ENCODE data around the gene BHLHE40.

Gene BHLHE40

DNA sequence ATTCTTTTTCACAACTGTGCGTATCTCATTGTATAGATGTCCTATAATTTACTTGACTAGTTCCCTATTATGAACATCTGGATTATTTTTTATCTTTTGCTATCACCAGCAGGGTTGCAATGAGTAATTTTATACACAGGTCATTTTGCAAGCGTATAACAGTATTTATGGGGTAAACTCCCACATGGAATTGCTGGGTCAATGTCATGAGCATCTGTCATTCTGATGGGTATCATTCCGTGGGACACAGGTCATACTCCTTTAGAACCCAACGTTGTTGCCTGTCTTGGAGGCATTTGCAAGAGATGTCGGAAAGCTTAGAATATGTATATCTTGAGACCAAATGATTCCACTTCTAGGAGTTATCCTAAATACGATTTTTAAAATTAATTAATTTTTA, 12.9 kb downstream of the BHLHE40 start:
- Histone ChIP-seq H2AFZ (ENCODE audit: low read depth, low read length) (no peak overlapping the region), H3K4me1 (ENCODE audit: insufficient read depth, low read length) (peaks cover 2% of the 10 kb centered on the region), H3K9me3 (ENCODE audit: low read length) (no peaks in the 10 kb centered on the region), H3K36me3 (ENCODE audit: insufficient read depth, low read length) (no peaks in the 10 kb centered on the region), H3K27me3 (ENCODE audit: insufficient read depth, low read length) (no peaks in the 10 kb centered on the region), H3K4me3 (ENCODE audit: low read length) (no peak overlapping the region)

DNA sequence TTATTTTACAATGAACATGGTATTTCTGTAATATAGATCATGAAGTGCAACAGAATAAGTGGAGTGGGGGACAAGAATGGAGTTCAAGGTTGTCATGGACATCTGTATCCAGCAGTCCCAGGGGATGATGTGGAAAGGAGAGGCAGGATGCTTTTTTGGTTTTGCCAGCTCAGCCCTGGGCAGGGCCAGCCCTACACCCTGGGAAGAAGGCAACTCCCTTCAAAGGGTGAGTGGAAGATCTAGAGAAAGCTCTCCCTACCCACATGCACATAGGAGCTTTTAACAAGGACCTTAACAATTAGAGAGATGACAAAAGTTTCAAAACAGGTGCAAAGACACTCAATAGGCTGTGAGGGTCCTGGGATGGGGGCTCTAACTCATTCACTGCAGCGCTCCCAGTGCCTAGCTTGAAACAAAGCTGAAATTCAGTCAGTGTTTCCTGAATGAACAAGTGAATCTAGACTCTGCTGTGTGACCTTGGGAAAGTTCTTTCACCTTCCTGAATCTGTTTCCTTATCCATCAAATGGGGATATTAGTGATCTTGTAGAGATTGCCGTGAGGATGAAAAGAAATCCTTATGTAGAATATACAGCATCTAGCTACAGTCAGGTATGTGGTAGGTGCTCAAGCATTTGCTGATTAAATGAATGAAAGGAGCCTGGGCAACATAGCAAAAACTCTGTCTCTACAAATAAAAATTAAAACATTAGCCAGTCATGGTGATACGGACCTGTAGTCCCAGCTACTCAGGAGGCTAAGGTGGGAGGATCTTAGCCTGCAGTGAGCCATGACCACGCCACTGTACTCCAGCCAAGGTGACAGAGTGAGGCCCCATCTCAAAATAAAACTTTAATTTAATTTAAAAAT, 14.3 kb downstream of the BHLHE40 start:
- Histone ChIP-seq H3K36me3 (ENCODE audit: insufficient read depth, low read length) (no peaks in the 10 kb centered on the region), H3K4me1 (ENCODE audit: insufficient read depth, low read length) (no peaks in the 10 kb centered on the region), H3K27me3 (ENCODE audit: insufficient read depth, low read length) (no peaks in the 10 kb centered on the region), H3K4me3 (ENCODE audit: low read length) (no peak overlapping the region), H2AFZ (ENCODE audit: low read depth, low read length) (no peak overlapping the region), H3K9me3 (ENCODE audit: low read length) (no peaks in the 10 kb centered on the region)

DNA sequence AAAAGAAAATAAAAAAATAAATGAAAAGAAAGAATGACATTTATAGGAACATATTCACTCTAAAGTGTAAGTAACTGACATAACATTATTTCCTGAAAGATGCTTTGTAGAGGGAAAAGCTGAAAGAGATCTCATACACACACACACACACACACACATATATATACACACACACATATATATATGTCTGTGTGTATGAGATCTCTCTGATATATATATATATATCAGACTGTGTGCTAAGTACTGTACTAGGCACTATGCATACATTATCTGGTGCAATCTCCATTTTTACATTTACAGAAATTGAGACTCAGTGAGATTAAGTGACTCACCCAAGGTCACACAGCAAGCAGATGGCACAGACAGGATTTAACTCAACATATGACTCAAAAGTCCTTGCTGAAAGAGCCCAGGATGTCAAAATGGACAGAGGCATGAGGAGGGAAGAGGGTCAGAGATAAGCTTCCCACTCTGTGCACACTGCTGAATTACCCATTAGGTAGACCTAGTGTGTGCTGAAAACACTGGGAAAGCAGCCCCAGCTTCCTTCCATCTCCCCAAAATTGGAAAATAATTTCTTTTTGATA, 15.0 kb downstream of the BHLHE40 start:
- no peaks in the 10 kb centered on the region for H3K27me3 ChIP-seq (ENCODE audit: insufficient read depth, low read length)
- H3K36me3 ChIP-seq (ENCODE audit: insufficient read depth, low read length): no peaks in the 10 kb centered on the region
- no peaks in the 10 kb centered on the region for H3K9me3 ChIP-seq (ENCODE audit: low read length)
- H3K4me3 ChIP-seq (ENCODE audit: low read length): no peak overlapping the region
- no peak overlapping the region for H2AFZ ChIP-seq (ENCODE audit: low read depth, low read length)
- H3K4me1 ChIP-seq (ENCODE audit: insufficient read depth, low read length): no peaks in the 10 kb centered on the region

DNA sequence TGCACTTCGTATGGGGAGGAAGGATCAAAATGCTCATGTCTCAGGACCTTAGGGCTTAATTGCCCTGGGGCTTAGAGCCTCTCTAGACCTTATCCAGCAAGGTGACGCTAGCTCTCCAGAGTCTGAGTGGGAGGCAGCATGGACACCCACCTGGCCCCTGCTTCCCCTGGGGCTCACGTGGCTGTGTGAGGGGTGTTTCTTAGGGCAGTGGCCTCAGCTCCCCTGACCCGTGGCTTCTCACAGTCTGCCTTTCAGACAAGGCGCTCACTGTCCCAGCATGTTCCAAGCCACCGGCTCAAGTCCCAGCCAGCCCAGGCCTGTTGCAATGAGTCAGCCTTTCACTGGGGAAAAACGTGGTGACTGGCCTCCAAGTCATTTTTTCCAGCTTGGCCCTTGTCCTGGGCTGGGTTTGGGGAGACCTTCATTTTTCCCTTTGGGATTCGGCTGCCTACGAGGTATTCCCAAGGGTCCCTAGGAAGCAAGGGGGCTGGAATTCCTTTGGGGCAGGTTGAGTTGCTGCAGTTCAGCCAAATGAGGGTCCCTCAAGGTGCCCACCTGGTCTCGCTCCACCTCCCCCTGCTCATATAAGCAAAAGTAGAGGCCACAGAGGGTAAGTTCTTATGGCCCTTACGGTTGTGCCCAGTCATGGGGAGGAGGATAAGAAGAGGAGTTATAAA, 15.7 kb downstream of the BHLHE40 start:
- Histone ChIP-seq H2AFZ (ENCODE audit: low read depth, low read length) (no peak overlapping the region), H3K27me3 (ENCODE audit: insufficient read depth, low read length) (no peaks in the 10 kb centered on the region), H3K36me3 (ENCODE audit: insufficient read depth, low read length) (no peaks in the 10 kb centered on the region), H3K4me1 (ENCODE audit: insufficient read depth, low read length) (no peaks in the 10 kb centered on the region), H3K9me3 (ENCODE audit: low read length) (no peaks in the 10 kb centered on the region), H3K4me3 (ENCODE audit: low read length) (no peak overlapping the region)

GRCh38 chr3:4995500-4996053, 16.3 kb downstream of the BHLHE40 start:
- Histone ChIP-seq H3K9me3 (ENCODE audit: low read length) (no peaks in the 10 kb centered on the region), H3K4me1 (ENCODE audit: insufficient read depth, low read length) (no peaks in the 10 kb centered on the region), H3K36me3 (ENCODE audit: insufficient read depth, low read length) (no peaks in the 10 kb centered on the region)

GRCh38 chr3:4996223-4996765, 17.1 kb downstream of the BHLHE40 start:
- Histone ChIP-seq H3K27me3 (ENCODE audit: insufficient read depth, low read length) (no peaks in the 10 kb centered on the region), H2AFZ (ENCODE audit: low read depth, low read length) (no peak overlapping the region), H3K36me3 (ENCODE audit: insufficient read depth, low read length) (no peaks in the 10 kb centered on the region), H3K4me1 (ENCODE audit: insufficient read depth, low read length) (no peaks in the 10 kb centered on the region), H3K9me3 (ENCODE audit: low read length) (no peaks in the 10 kb centered on the region), H3K4me3 (ENCODE audit: low read length) (no peak overlapping the region)

More at GRCh38 chr3:4995500-4996053, 16.3 kb downstream of the BHLHE40 start:
- no peak overlapping the region for H2AFZ ChIP-seq (ENCODE audit: low read depth, low read length)
- H3K27me3 ChIP-seq (ENCODE audit: insufficient read depth, low read length): no peaks in the 10 kb centered on the region
- H3K4me3 ChIP-seq (ENCODE audit: low read length): no peak overlapping the region

- Histone ChIP-seq H3K4me1 (ENCODE audit: insufficient read depth, low read length) (no peaks in the 10 kb centered on the region), H3K9me3 (ENCODE audit: low read length) (no peaks in the 10 kb centered on the region), H3K27me3 (ENCODE audit: insufficient read depth, low read length) (no peaks in the 10 kb centered on the region), H2AFZ (ENCODE audit: low read depth, low read length) (no peak overlapping the region), H3K4me3 (ENCODE audit: low read length) (no peak overlapping the region), H3K36me3 (ENCODE audit: insufficient read depth, low read length) (no peaks in the 10 kb centered on the region)
These were observed 17.6 kb downstream of the BHLHE40 start for GRCh38 chr3:4996771-4997291.

DNA sequence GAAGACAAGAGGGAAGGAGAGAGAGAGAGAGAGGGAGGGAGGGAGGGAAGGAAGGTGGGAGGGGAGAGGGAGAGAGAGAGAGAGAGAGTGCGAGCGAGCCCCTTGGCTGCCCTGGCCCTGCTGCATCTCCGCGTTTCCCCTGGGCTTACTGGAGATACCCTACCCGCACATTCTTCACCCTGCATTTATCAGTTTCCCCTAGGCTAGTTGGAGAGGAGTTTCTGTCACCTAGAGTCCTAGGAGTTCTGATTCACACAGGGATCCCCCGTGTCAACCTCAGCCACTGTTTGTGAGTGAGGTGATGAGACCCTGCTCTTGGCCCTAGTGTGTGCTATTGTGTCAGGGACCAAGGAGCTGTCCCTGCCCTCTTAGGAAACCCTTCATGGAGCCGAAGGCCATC, 18.7 kb downstream of the BHLHE40 start:
- Histone ChIP-seq H3K9me3 (ENCODE audit: low read length) (no peaks in the 10 kb centered on the region), H2AFZ (ENCODE audit: low read depth, low read length) (no peak overlapping the region), H3K4me1 (ENCODE audit: insufficient read depth, low read length) (no peaks in the 10 kb centered on the region), H3K36me3 (ENCODE audit: insufficient read depth, low read length) (no peaks in the 10 kb centered on the region), H3K27me3 (ENCODE audit: insufficient read depth, low read length) (no peaks in the 10 kb centered on the region), H3K4me3 (ENCODE audit: low read length) (no peak overlapping the region)

DNA sequence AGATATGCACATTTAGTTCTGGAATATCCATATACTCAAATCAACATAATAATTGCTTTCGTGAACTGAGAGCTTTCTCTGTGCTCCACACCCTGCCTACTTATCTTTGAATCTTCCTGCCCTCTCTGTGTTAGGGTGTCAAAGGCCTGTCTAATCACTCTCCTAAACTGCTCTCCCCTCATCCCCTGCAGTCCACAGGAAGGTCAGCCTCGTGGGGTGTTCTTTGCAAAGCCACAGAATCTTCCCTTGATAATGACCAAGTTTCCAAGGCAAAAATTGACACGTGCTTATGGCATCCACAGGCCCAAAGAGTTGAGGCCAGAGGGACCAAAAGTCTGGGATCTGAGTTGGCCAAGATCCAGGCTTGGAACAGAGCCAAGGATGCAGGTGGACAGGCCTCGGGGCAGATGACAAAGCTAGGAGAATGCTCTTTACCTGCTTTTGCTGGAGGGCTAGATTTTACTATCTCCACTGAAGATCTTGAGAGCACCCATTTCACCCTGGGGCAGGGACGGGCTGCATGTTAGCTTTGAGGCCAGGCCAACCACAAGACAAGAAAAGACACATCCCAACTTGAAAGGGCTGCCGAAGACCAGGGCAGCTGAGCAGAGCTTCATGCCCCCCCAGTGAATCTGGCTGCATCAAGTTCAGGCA, 20.4 kb downstream of the BHLHE40 start:
- H3K4me3 ChIP-seq (ENCODE audit: low read length): no peak overlapping the region
- no peak overlapping the region for H2AFZ ChIP-seq (ENCODE audit: low read depth, low read length)
- no peaks in the 10 kb centered on the region for H3K4me1 ChIP-seq (ENCODE audit: insufficient read depth, low read length)
- H3K27me3 ChIP-seq (ENCODE audit: insufficient read depth, low read length): no peaks in the 10 kb centered on the region
- no peaks in the 10 kb centered on the region for H3K9me3 ChIP-seq (ENCODE audit: low read length)
- no peaks in the 10 kb centered on the region for H3K36me3 ChIP-seq (ENCODE audit: insufficient read depth, low read length)

- no peaks in the 10 kb centered on the region for H3K4me1 ChIP-seq (ENCODE audit: insufficient read depth, low read length)
- no peaks in the 10 kb centered on the region for H3K36me3 ChIP-seq (ENCODE audit: insufficient read depth, low read length)
- H3K27me3 ChIP-seq (ENCODE audit: insufficient read depth, low read length): no peaks in the 10 kb centered on the region
- no peak overlapping the region for H3K4me3 ChIP-seq (ENCODE audit: low read length)
- H3K9me3 ChIP-seq (ENCODE audit: low read length): no peaks in the 10 kb centered on the region
- no peak overlapping the region for H2AFZ ChIP-seq (ENCODE audit: low read depth, low read length)
These were observed 21.9 kb downstream of the BHLHE40 start for GRCh38 chr3:5001135-5001534.

GRCh38 chr3:5001805-5002173, 22.6 kb downstream of the BHLHE40 start:
- Histone ChIP-seq H3K27me3 (ENCODE audit: insufficient read depth, low read length) (no peaks in the 10 kb centered on the region), H2AFZ (ENCODE audit: low read depth, low read length) (no peak overlapping the region), H3K4me1 (ENCODE audit: insufficient read depth, low read length) (no peaks in the 10 kb centered on the region), H3K9me3 (ENCODE audit: low read length) (no peaks in the 10 kb centered on the region), H3K36me3 (ENCODE audit: insufficient read depth, low read length) (no peaks in the 10 kb centered on the region), H3K4me3 (ENCODE audit: low read length) (no peak overlapping the region)

GRCh38 chr3:5002174-5002870, 23.1 kb downstream of the BHLHE40 start:
- no peak overlapping the region for H3K4me3 ChIP-seq (ENCODE audit: low read length)
- no peaks in the 10 kb centered on the region for H3K4me1 ChIP-seq (ENCODE audit: insufficient read depth, low read length)
- no peak overlapping the region for H2AFZ ChIP-seq (ENCODE audit: low read depth, low read length)
- no peaks in the 10 kb centered on the region for H3K27me3 ChIP-seq (ENCODE audit: insufficient read depth, low read length)
- H3K36me3 ChIP-seq (ENCODE audit: insufficient read depth, low read length): no peaks in the 10 kb centered on the region
- H3K9me3 ChIP-seq (ENCODE audit: low read length): no peaks in the 10 kb centered on the region
